Psoas muscle (tissue), 8 donors: ENCODE data around the gene BRD7. TPM values are rescaled to one million over a fixed set of nuclear protein-coding genes. Genes with fewer than 3 reads are reported as not detected.

Source experiments
- ATAC-seq, 4 donors: fragments of 200-7000 bp; cut with Tn5 transposase; one replicate each; pipeline ENCODE4 v1.9.1; 2020; ENCODE audit warnings: moderate library complexity in 3 of 4, mild to moderate bottlenecking in 2 of 4
- DNase-seq, 2 donors: peaks; one replicate each; pipeline ENCODE4 v3.0.0-alpha.2; 2020
- H3K27ac ChIP-seq: fragments of 200-600 bp; one replicate; pipeline ENCODE4 v1.8.0; 2022
- H3K27me3 ChIP-seq, 3 donors: fragments of 200-600 bp in 1 of 3; one replicate each; pipeline versions ENCODE4 v1.6.1 to v1.8.0; 2013 to 2022; ENCODE audit warnings: low read length in 2 of 3, mild to moderate bottlenecking in 2 of 3, moderate library complexity in 1 of 3; ENCODE audit not compliant: insufficient read depth in 3 of 3
- H3K36me3 ChIP-seq, 2 donors: fragments of 200-600 bp in 1 of 2; one replicate each; pipeline versions ENCODE4 v1.6.1 to v1.8.0; 2013 to 2022; ENCODE audit warnings: low read depth in 1 of 2, mild to moderate bottlenecking in 1 of 2, moderate library complexity in 1 of 2; ENCODE audit not compliant: insufficient read depth in 1 of 2
- H3K4me1 ChIP-seq: fragments of 200-600 bp; one replicate; pipeline ENCODE4 v1.8.0; 2022
- H3K4me3 ChIP-seq: fragments of 200-600 bp; one replicate; pipeline ENCODE4 v1.8.0; 2022; ENCODE audit warnings: mild to moderate bottlenecking
- H3K9me3 ChIP-seq: fragments of 200-600 bp; one replicate; pipeline ENCODE4 v1.8.0; 2022
- WGBS, 3 donors: extraction: QIAGEN DNeasy Blood & Tissue Kit; methylation state at CpG; one replicate each; pipeline versions ENCODE4 v1.1.6 to v1.1.7; 2013; 5-methylcytosine and 5-hydroxymethylcytosine counted together
- intact Hi-C, 2 donors: fragments of 100-400 bp; cut with DNase I; formaldehyde crosslinking; loops; one replicate each; pipeline versions ENCODE4 v1.11.0 to v1.14.2; 2022
- polyA plus RNA-seq, 3 donors: library from polyadenylated mRNA; stranded (reverse); fragments of 200-250 nt; gene quantifications; one replicate each; pipeline ENCODE4 v1.2.3, GENCODE V29; 2013
- total RNA-seq, 4 donors: library from RNA; stranded (reverse); fragmentation: NEBNext Ultra II Directional in 2 of 4; extraction: Animal tissue kit (Norgen Biotek cat#: 25700) in 2 of 4; gene quantifications; one replicate each; pipeline versions ENCODE4 v1.2.1 to v1.2.4, GENCODE V29; 2021 to 2023
- TF ChIP-seq, protein P1 (sequence below): fragments of 200-600 bp; IDR thresholded peaks from one replicate; pipeline ENCODE4 v1.8.0; 2022; ENCODE audit warnings: antibody characterized with exemption
- donor health status: healthy with polysubstance abuse.
- donor health status: DM: no; HTN: no; CAD: no; lungs with moderate emphysema.
- donor health status: Bipolar disorder and iron deficiency.
- donor health status: healthy.
- donor health status: DM: yes; HTN: yes; CAD: no.
- donor health status: DM: no; HTN: no; CAD: no.
- donor health status: DM: no; HTN: no; CAD: no.
- donor health status: DM: yes; HTN: yes; CAD: no.

The BRD7 gene
- total and polyA plus RNA-seq, 7 donors: 32.4 to 77.1 (median 49.1) TPM

DNA sequence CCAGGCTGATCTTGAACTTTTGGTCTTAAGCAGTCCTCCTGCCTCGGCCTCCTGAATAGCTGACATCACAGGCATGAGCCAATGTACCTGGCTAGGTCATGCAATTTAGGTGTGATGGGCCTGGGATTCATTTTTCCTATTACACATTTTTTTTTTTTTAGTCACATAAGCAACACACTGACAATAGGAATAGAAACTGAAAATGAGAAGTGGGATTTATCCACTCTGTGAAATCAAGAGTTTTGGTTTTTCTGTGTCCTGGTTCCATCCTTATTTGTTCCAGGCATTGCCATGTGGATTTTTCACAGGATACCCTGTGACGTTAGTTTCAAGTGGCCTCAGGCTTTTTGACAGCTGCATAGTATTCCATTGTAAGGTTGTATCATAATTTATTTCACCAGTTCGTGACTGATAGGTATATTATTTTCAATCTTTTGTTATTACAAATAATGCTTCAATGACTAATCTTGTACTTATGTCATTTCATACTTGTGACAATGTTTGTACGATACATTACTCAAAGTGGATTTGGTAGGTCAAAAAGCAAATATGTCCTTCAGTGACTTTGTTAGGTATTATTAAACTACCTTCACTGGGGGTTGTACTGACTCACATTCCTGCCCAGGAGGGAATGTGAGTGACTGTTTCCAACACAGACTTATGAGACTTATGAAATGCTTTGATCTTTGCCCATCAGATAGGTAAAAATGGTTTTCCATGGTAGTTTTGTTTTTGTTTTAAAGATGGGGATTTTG, 91.8 kb downstream of the BRD7 start:
- no peaks in the 10 kb centered on the region for H3K27me3 ChIP-seq
- H3K4me1 ChIP-seq: no peaks in the 10 kb centered on the region
- H3K27ac ChIP-seq: no peak overlapping the region
- H3K9me3 ChIP-seq: no peaks in the 10 kb centered on the region
- 84 to 88% (median 87%) methylated on average over 4 of the region's 4 CpGs for WGBS, 3 donors
- H3K36me3 ChIP-seq: no peaks in the 10 kb centered on the region
- intact Hi-C loops: no loop called here
- DNase-seq: no peak
- TF ChIP-seq, protein P1, sequence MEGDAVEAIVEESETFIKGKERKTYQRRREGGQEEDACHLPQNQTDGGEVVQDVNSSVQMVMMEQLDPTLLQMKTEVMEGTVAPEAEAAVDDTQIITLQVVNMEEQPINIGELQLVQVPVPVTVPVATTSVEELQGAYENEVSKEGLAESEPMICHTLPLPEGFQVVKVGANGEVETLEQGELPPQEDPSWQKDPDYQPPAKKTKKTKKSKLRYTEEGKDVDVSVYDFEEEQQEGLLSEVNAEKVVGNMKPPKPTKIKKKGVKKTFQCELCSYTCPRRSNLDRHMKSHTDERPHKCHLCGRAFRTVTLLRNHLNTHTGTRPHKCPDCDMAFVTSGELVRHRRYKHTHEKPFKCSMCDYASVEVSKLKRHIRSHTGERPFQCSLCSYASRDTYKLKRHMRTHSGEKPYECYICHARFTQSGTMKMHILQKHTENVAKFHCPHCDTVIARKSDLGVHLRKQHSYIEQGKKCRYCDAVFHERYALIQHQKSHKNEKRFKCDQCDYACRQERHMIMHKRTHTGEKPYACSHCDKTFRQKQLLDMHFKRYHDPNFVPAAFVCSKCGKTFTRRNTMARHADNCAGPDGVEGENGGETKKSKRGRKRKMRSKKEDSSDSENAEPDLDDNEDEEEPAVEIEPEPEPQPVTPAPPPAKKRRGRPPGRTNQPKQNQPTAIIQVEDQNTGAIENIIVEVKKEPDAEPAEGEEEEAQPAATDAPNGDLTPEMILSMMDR: no peak
- ATAC-seq: no peak
- H3K4me3 ChIP-seq: no peak overlapping the region

GRCh38 chr16:50276326-50276640, 92.5 kb downstream of the BRD7 start:
- no peak overlapping the region for H3K27ac ChIP-seq
- no peak for ATAC-seq
- H3K4me1 ChIP-seq: no peaks in the 10 kb centered on the region
- H3K9me3 ChIP-seq: no peaks in the 10 kb centered on the region
- no peak for DNase-seq
- WGBS, 3 donors: 87 to 100% (median 89%) methylated on average over 2 of the region's 2 CpGs
- intact Hi-C loops: no loop called here
- TF ChIP-seq, protein P1: no peak
- H3K36me3 ChIP-seq: no peaks in the 10 kb centered on the region
- H3K4me3 ChIP-seq: no peak overlapping the region
- no peaks in the 10 kb centered on the region for H3K27me3 ChIP-seq

GRCh38 chr16:50275428-50276325, 93.1 kb downstream of the BRD7 start:
- H3K27ac ChIP-seq: no peak overlapping the region
- intact Hi-C loops: no loop called here
- 74 to 86% (median 76%) methylated on average over 11 to 12 of the region's 12 CpGs for WGBS, 3 donors
- TF ChIP-seq, protein P1: no peak
- H3K36me3 ChIP-seq: no peaks in the 10 kb centered on the region
- ATAC-seq (no peak), DNase-seq (peak in 1 of 2 donors; percentile 34)
- peak overlapping the region; percentile 30 for H3K4me3 ChIP-seq
- no peaks in the 10 kb centered on the region for H3K4me1 ChIP-seq
- H3K9me3 ChIP-seq: no peaks in the 10 kb centered on the region
- no peaks in the 10 kb centered on the region for H3K27me3 ChIP-seq

GRCh38 chr16:50275098-50275415, 93.7 kb downstream of the BRD7 start:
- TF ChIP-seq, protein P1: no peak
- Histone ChIP-seq H3K27ac (no peak overlapping the region), H3K4me3 (peak overlapping the region; percentile 30), H3K4me1 (no peaks in the 10 kb centered on the region), H3K9me3 (no peaks in the 10 kb centered on the region), H3K36me3 (no peaks in the 10 kb centered on the region), H3K27me3 (no peaks in the 10 kb centered on the region)
- DNase-seq (peak in 1 of 2 donors; percentile 25), ATAC-seq (no peak)
- intact Hi-C loops: no loop called here
- WGBS, 3 donors: 85 to 96% (median 95%) methylated on average over 3 of the region's 3 CpGs
